ENCODE data around the gene IL36A. TPM values are rescaled to one million over a fixed set of nuclear protein-coding genes. Genes with fewer than 3 reads are reported as not detected.

Gene IL36A
- total RNA-seq, 3 donors from 2014 or later = not detected

GRCh38 chr2:113002677-113003076 is 2.6 kb upstream of the IL36A start:
- no peak overlapping the region for H3K27ac ChIP-seq
- no peak overlapping the region for H3K4me3 ChIP-seq
- no peaks in the 10 kb centered on the region for H3K27me3 ChIP-seq
- H3K36me3 ChIP-seq = no peaks in the 10 kb centered on the region
- peaks cover 0 to 17% of the 10 kb centered on the region in 2 donors for H3K9me3 ChIP-seq
- H3K4me1 ChIP-seq = no peaks in the 10 kb centered on the region
- intact Hi-C loops (cut with DNase I; ENCODE audit: low total_unique reads) = no loop called here
- no peak for DNase-seq (ENCODE audit: low spot score in 2 of 2)
- TF ChIP-seq CTCF (IDR thresholded peaks at IDR 0.05) = no peak
- no peak for TF ChIP-seq POLR2AphosphoS5 (IDR thresholded peaks at IDR 0.05)
- TF ChIP-seq POLR2A (IDR thresholded peaks at IDR 0.05) = no peak

- intact Hi-C loops (cut with DNase I; ENCODE audit: low total_unique reads) = no loop called here
- H3K4me1 ChIP-seq = no peaks in the 10 kb centered on the region
- H3K27ac ChIP-seq = no peak overlapping the region
- no peaks in the 10 kb centered on the region for H3K36me3 ChIP-seq
- H3K27me3 ChIP-seq = no peaks in the 10 kb centered on the region
- TF ChIP-seq CTCF (IDR thresholded peaks at IDR 0.05) (no peak), POLR2A (IDR thresholded peaks at IDR 0.05) (no peak), POLR2AphosphoS5 (IDR thresholded peaks at IDR 0.05) (no peak)
- H3K4me3 ChIP-seq = no peak overlapping the region
- no peaks in the 10 kb centered on the region for H3K9me3 ChIP-seq
- DNase-seq (ENCODE audit: low spot score in 2 of 2) = no peak
Measured at GRCh38 chr2:113007250-113007649, 2.0 kb downstream of the IL36A start.

GRCh38 chr2:113009622-113010021 is 4.4 kb downstream of the IL36A start:
- Histone ChIP-seq H3K9me3 (no peaks in the 10 kb centered on the region), H3K27me3 (no peaks in the 10 kb centered on the region), H3K4me1 (no peaks in the 10 kb centered on the region), H3K4me3 (no peak overlapping the region), H3K36me3 (no peaks in the 10 kb centered on the region), H3K27ac (no peak overlapping the region)
- no peak for DNase-seq (ENCODE audit: low spot score in 2 of 2)
- TF ChIP-seq POLR2A (IDR thresholded peaks at IDR 0.05) = no peak
- TF ChIP-seq CTCF (IDR thresholded peaks at IDR 0.05) = no peak
- intact Hi-C loops (cut with DNase I; ENCODE audit: low total_unique reads) = no loop called here

GRCh38 chr2:113010088-113010487 is 4.8 kb downstream of the IL36A start:
- intact Hi-C loops (cut with DNase I; ENCODE audit: low total_unique reads) = no loop called here
- H3K4me1 ChIP-seq = no peaks in the 10 kb centered on the region
- no peaks in the 10 kb centered on the region for H3K27me3 ChIP-seq

GRCh38 chr2:113011108-113011507 is 5.8 kb downstream of the IL36A start:
- H3K4me3 ChIP-seq = no peak overlapping the region
- intact Hi-C loops (cut with DNase I; ENCODE audit: low total_unique reads) = no loop called here
- no peaks in the 10 kb centered on the region for H3K27me3 ChIP-seq
- no peaks in the 10 kb centered on the region for H3K36me3 ChIP-seq
- no peak for TF ChIP-seq POLR2A (IDR thresholded peaks at IDR 0.05)
- TF ChIP-seq POLR2AphosphoS5 (IDR thresholded peaks at IDR 0.05) = no peak
- no peak for TF ChIP-seq CTCF (IDR thresholded peaks at IDR 0.05)
- H3K4me1 ChIP-seq = no peaks in the 10 kb centered on the region
- no peaks in the 10 kb centered on the region for H3K9me3 ChIP-seq
- H3K27ac ChIP-seq = no peak overlapping the region
- no peak for DNase-seq (ENCODE audit: low spot score in 2 of 2)

More at GRCh38 chr2:113010088-113010487, 4.8 kb downstream of the IL36A start:
- no peaks in the 10 kb centered on the region for H3K9me3 ChIP-seq
- DNase-seq (ENCODE audit: low spot score in 2 of 2) = no peak
- no peak overlapping the region for H3K27ac ChIP-seq
- no peaks in the 10 kb centered on the region for H3K36me3 ChIP-seq
- TF ChIP-seq POLR2AphosphoS5 (IDR thresholded peaks at IDR 0.05) = no peak
- no peak for TF ChIP-seq CTCF (IDR thresholded peaks at IDR 0.05)
- no peak for TF ChIP-seq POLR2A (IDR thresholded peaks at IDR 0.05)
- no peak overlapping the region for H3K4me3 ChIP-seq
